ENCODE data around the gene RGMA. TPM values are rescaled to one million over a fixed set of nuclear protein-coding genes. Genes with fewer than 3 reads are reported as not detected.

The RGMA gene
- polyA plus RNA-seq, 1 experiment, result 0.17 TPM

- ChIA-PET POLR2A (no interaction called here), CTCF (no interaction called here)
- no peak overlapping the region for H3K27ac ChIP-seq (ENCODE audit: low read depth, low read length)
- H3K4me3 ChIP-seq (ENCODE audit: low read depth, low read length), result no peak overlapping the region
- DNase-seq (ENCODE audit: low read depth, low spot score), result no peak
- H3K9me3 ChIP-seq (ENCODE audit: control insufficient read depth, insufficient read depth, low read length), result peaks cover 18% of the 10 kb centered on the region
- H3K27me3 ChIP-seq (ENCODE audit: control insufficient read depth, insufficient read depth, low read length), result no peaks in the 10 kb centered on the region
- no peak for TF ChIP-seq CTCF (IDR thresholded peaks at IDR 0.05; ENCODE audit: low read depth, low read length)
Observed at GRCh38 chr15:93121973-93122910, 33.2 kb upstream of the RGMA start.

- no peak for DNase-seq (ENCODE audit: low read depth, low spot score)
- Histone ChIP-seq H3K27ac (ENCODE audit: low read depth, low read length) (no peak overlapping the region), H3K4me3 (ENCODE audit: low read depth, low read length) (no peak overlapping the region), H3K9me3 (ENCODE audit: control insufficient read depth, insufficient read depth, low read length) (peaks cover 12% of the 10 kb centered on the region), H3K27me3 (ENCODE audit: control insufficient read depth, insufficient read depth, low read length) (no peaks in the 10 kb centered on the region)
- POLR2A ChIA-PET, result no interaction called here
- CTCF ChIA-PET, result no interaction called here
- TF ChIP-seq CTCF (IDR thresholded peaks at IDR 0.05; ENCODE audit: low read depth, low read length), result no peak
Observed at GRCh38 chr15:93121107-93121506, 32.1 kb upstream of the RGMA start.

- no peak overlapping the region for H3K4me3 ChIP-seq (ENCODE audit: low read depth, low read length)
- TF ChIP-seq CTCF (IDR thresholded peaks at IDR 0.05; ENCODE audit: low read depth, low read length), result no peak
- peaks cover 6% of the 10 kb centered on the region; the same call in 1 of the 2 replicates for H3K9me3 ChIP-seq (ENCODE audit: control insufficient read depth, insufficient read depth, low read length)
- DNase-seq (ENCODE audit: low read depth, low spot score), result no peak
- ChIA-PET CTCF (no interaction called here), POLR2A (no interaction called here)
- H3K27ac ChIP-seq (ENCODE audit: low read depth, low read length), result no peak overlapping the region
- H3K27me3 ChIP-seq (ENCODE audit: control insufficient read depth, insufficient read depth, low read length), result no peaks in the 10 kb centered on the region
Observed at GRCh38 chr15:93118904-93119303, 29.9 kb upstream of the RGMA start.

GRCh38 chr15:93111451-93111850 is 22.4 kb upstream of the RGMA start:
- H3K4me3 ChIP-seq (ENCODE audit: low read depth, low read length), result no peak overlapping the region
- POLR2A ChIA-PET, result no interaction called here
- TF ChIP-seq CTCF (IDR thresholded peaks at IDR 0.05; ENCODE audit: low read depth, low read length), result no peak
- CTCF ChIA-PET, result no interaction called here
- H3K27ac ChIP-seq (ENCODE audit: low read depth, low read length), result no peak overlapping the region
- peaks cover 4% of the 10 kb centered on the region for H3K27me3 ChIP-seq (ENCODE audit: control insufficient read depth, insufficient read depth, low read length)
- peaks cover 7% of the 10 kb centered on the region; the same call in 1 of the 2 replicates for H3K9me3 ChIP-seq (ENCODE audit: control insufficient read depth, insufficient read depth, low read length)
- DNase-seq (ENCODE audit: low read depth, low spot score), result no peak

- H3K27me3 ChIP-seq (ENCODE audit: control insufficient read depth, insufficient read depth, low read length), result peaks cover 4% of the 10 kb centered on the region
- ChIA-PET POLR2A (no interaction called here), CTCF (no interaction called here)
- H3K9me3 ChIP-seq (ENCODE audit: control insufficient read depth, insufficient read depth, low read length), result peaks cover 7% of the 10 kb centered on the region; the same call in 1 of the 2 replicates
- no peak for DNase-seq (ENCODE audit: low read depth, low spot score)
- no peak overlapping the region for H3K4me3 ChIP-seq (ENCODE audit: low read depth, low read length)
- TF ChIP-seq CTCF (IDR thresholded peaks at IDR 0.05; ENCODE audit: low read depth, low read length), result no peak
- H3K27ac ChIP-seq (ENCODE audit: low read depth, low read length), result no peak overlapping the region
Observed at GRCh38 chr15:93110502-93111040, 21.6 kb upstream of the RGMA start.

All from AG04450 (cell line).